Mucosa of stomach (tissue), 1 donor: ENCODE results near the gene CSDE1.

ENCODE experiments used
- H3K27me3 ChIP-seq: one replicate; pipeline ENCODE4 v1.7.0; 2013; ENCODE audit warnings: mild to moderate bottlenecking, low read length; ENCODE audit not compliant: control insufficient read depth, insufficient read depth
- H3K36me3 ChIP-seq: one replicate; pipeline ENCODE4 v1.7.0; 2013; ENCODE audit warnings: low read length; ENCODE audit not compliant: control insufficient read depth, insufficient read depth
- H3K4me1 ChIP-seq: one replicate; pipeline ENCODE4 v1.7.0; 2013; ENCODE audit warnings: mild to moderate bottlenecking, low read length; ENCODE audit not compliant: control insufficient read depth, insufficient read depth
- H3K4me3 ChIP-seq: one replicate; pipeline ENCODE4 v1.7.0; 2013; ENCODE audit warnings: low read length
- H3K9ac ChIP-seq: one replicate; pipeline ENCODE4 v1.7.0; 2013; ENCODE audit warnings: mild to moderate bottlenecking, low read length, moderate library complexity
- H3K9me3 ChIP-seq: one replicate; pipeline ENCODE4 v1.7.0; 2013; ENCODE audit warnings: mild to moderate bottlenecking, low read length, moderate library complexity; ENCODE audit not compliant: control insufficient read depth
- donor health status: Pancreatic carcinoma.

The CSDE1 gene

GRCh38 chr1:114741963-114742746, 15.6 kb downstream of the CSDE1 start:
- Histone ChIP-seq H3K4me1 (no peaks in the 10 kb centered on the region), H3K9me3 (no peaks in the 10 kb centered on the region), H3K27me3 (no peaks in the 10 kb centered on the region), H3K36me3 (no peaks in the 10 kb centered on the region), H3K9ac (no peak overlapping the region), H3K4me3 (no peak overlapping the region)

- Histone ChIP-seq H3K9ac (no peak overlapping the region), H3K9me3 (no peaks in the 10 kb centered on the region), H3K4me1 (peaks cover 2% of the 10 kb centered on the region), H3K36me3 (no peaks in the 10 kb centered on the region), H3K4me3 (no peak overlapping the region), H3K27me3 (no peaks in the 10 kb centered on the region)
These were observed 17.5 kb downstream of the CSDE1 start for GRCh38 chr1:114740331-114740730.

GRCh38 chr1:114737314-114737849, 20.4 kb downstream of the CSDE1 start:
- H3K27me3 ChIP-seq: no peaks in the 10 kb centered on the region
- H3K4me1 ChIP-seq: peaks cover 5% of the 10 kb centered on the region
- no peak overlapping the region for H3K4me3 ChIP-seq
- no peaks in the 10 kb centered on the region for H3K36me3 ChIP-seq
- H3K9ac ChIP-seq: no peak overlapping the region
- H3K9me3 ChIP-seq: no peaks in the 10 kb centered on the region

GRCh38 chr1:114735479-114735878, 22.3 kb downstream of the CSDE1 start:
- Histone ChIP-seq H3K9ac (no peak overlapping the region), H3K4me3 (no peak overlapping the region), H3K9me3 (no peaks in the 10 kb centered on the region), H3K36me3 (peaks cover 3% of the 10 kb centered on the region), H3K27me3 (no peaks in the 10 kb centered on the region), H3K4me1 (peaks cover 5% of the 10 kb centered on the region)

- Histone ChIP-seq H3K9me3 (no peaks in the 10 kb centered on the region), H3K36me3 (peaks cover 10% of the 10 kb centered on the region), H3K27me3 (no peaks in the 10 kb centered on the region), H3K4me1 (no peaks in the 10 kb centered on the region), H3K4me3 (no peak overlapping the region), H3K9ac (no peak overlapping the region)
These were observed 28.0 kb downstream of the CSDE1 start for GRCh38 chr1:114729782-114730181.

- H3K27me3 ChIP-seq: no peaks in the 10 kb centered on the region
- peaks cover 10% of the 10 kb centered on the region for H3K36me3 ChIP-seq
- H3K9me3 ChIP-seq: no peaks in the 10 kb centered on the region
- H3K9ac ChIP-seq: no peak overlapping the region
- H3K4me3 ChIP-seq: no peak overlapping the region
- H3K4me1 ChIP-seq: no peaks in the 10 kb centered on the region
These were observed 29.2 kb downstream of the CSDE1 start for GRCh38 chr1:114728553-114728952.

GRCh38 chr1:114725230-114725629, 32.6 kb downstream of the CSDE1 start:
- Histone ChIP-seq H3K4me1 (no peaks in the 10 kb centered on the region), H3K36me3 (peaks cover 11% of the 10 kb centered on the region), H3K4me3 (no peak overlapping the region), H3K9me3 (no peaks in the 10 kb centered on the region), H3K9ac (no peak overlapping the region), H3K27me3 (no peaks in the 10 kb centered on the region)

GRCh38 chr1:114723915-114724314, 33.9 kb downstream of the CSDE1 start:
- H3K4me1 ChIP-seq: no peaks in the 10 kb centered on the region
- peaks cover 11% of the 10 kb centered on the region for H3K36me3 ChIP-seq
- no peak overlapping the region for H3K9ac ChIP-seq
- H3K9me3 ChIP-seq: no peaks in the 10 kb centered on the region
- no peak overlapping the region for H3K4me3 ChIP-seq
- no peaks in the 10 kb centered on the region for H3K27me3 ChIP-seq

- Histone ChIP-seq H3K9me3 (no peaks in the 10 kb centered on the region), H3K4me3 (no peak overlapping the region), H3K9ac (no peak overlapping the region), H3K36me3 (peaks cover 11% of the 10 kb centered on the region), H3K27me3 (no peaks in the 10 kb centered on the region), H3K4me1 (no peaks in the 10 kb centered on the region)
These were observed 34.3 kb downstream of the CSDE1 start for GRCh38 chr1:114723457-114723856.

GRCh38 chr1:114720492-114720891, 37.3 kb downstream of the CSDE1 start:
- H3K4me3 ChIP-seq: no peak overlapping the region
- peaks cover 6% of the 10 kb centered on the region for H3K36me3 ChIP-seq
- H3K9ac ChIP-seq: no peak overlapping the region
- no peaks in the 10 kb centered on the region for H3K9me3 ChIP-seq
- H3K4me1 ChIP-seq: peaks cover 3% of the 10 kb centered on the region
- H3K27me3 ChIP-seq: no peaks in the 10 kb centered on the region

GRCh38 chr1:114719424-114719787, 38.4 kb downstream of the CSDE1 start:
- no peaks in the 10 kb centered on the region for H3K9me3 ChIP-seq
- no peak overlapping the region for H3K4me3 ChIP-seq
- H3K36me3 ChIP-seq: peaks cover 6% of the 10 kb centered on the region
- H3K9ac ChIP-seq: no peak overlapping the region
- peaks cover 5% of the 10 kb centered on the region for H3K4me1 ChIP-seq
- H3K27me3 ChIP-seq: no peaks in the 10 kb centered on the region

- Histone ChIP-seq H3K9ac (no peak overlapping the region), H3K4me1 (peaks cover 5% of the 10 kb centered on the region), H3K9me3 (no peaks in the 10 kb centered on the region), H3K27me3 (no peaks in the 10 kb centered on the region), H3K4me3 (no peak overlapping the region), H3K36me3 (peaks cover 6% of the 10 kb centered on the region)
These were observed 38.9 kb downstream of the CSDE1 start for GRCh38 chr1:114718661-114719423.
